ENCODE measurements around the gene OR6V1.
A peak's percentile ranks its signal among the peaks of the same experiment; 100 is the strongest.
"Not testable (repeated sequence)": the region's sequence is repeated elsewhere in the genome, so short reads cannot be mapped to it uniquely, and the experiment has no call there.

OR6V1 gene

DNA sequence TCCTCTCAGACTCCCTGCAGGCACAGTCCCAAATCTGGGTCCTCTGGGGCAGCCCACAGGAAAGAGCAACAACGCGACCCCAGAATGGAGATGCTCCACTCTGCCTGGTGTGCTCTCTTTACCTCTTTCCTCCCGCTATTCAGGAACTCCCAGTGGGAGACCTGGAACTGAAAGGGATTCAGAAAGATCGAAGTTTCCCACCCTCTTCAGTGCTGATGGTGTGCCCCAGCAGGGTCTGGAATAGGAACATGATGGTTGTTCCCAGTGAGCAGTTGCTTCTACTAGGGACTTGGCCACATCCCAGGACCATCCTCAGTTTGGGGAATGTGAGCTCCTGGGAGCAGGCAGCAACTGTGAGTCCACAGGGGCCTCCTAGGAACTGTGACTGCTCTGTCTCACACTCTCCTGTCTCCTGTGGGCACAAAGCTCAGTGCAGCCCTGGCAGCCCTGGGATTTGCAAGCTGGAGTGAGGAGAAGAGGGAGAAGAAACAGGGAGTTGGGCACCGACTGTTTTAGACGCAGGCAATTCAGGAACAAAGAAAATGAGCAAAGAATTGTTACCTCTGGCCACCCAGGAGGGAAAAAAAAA is 17.9 kb downstream of the OR6V1 start:
- ATAC-seq, result peak; percentile 55
- TF ChIP-seq GLIS3 (CRISPR knock-in tag; IDR thresholded peaks at IDR 0.05) (no peak), OSR1 (CRISPR knock-in tag; IDR thresholded peaks at IDR 0.05) (no peak), PPARA (CRISPR knock-in tag; IDR thresholded peaks at IDR 0.05; ENCODE audit: borderline replicate concordance) (no peak), ZNF565 (CRISPR knock-in tag; conservative IDR thresholded peaks at IDR 0.05; ENCODE audit: low read depth) (no peak), ZNF8 (CRISPR knock-in tag; IDR thresholded peaks at IDR 0.05) (no peak), ZNF70 (CRISPR knock-in tag; IDR thresholded peaks at IDR 0.05) (no peak), CSDC2 (CRISPR knock-in tag; IDR thresholded peaks at IDR 0.05) (no peak)

GRCh38 chr7:143073556-143073955 is 21.4 kb downstream of the OR6V1 start:
- ATAC-seq, result no peak
- TF ChIP-seq ZNF8 (CRISPR knock-in tag; IDR thresholded peaks at IDR 0.05), result no peak

- no peak for ATAC-seq
- TF ChIP-seq BACH2 (CRISPR knock-in tag; IDR thresholded peaks at IDR 0.05; ENCODE audit: borderline replicate concordance) (no peak), CREB5 (CRISPR knock-in tag; IDR thresholded peaks at IDR 0.05; ENCODE audit: low read depth) (no peak), ESRRG (CRISPR knock-in tag; IDR thresholded peaks at IDR 0.05) (no peak), SNAI2 (CRISPR knock-in tag; IDR thresholded peaks at IDR 0.05) (no peak), GLIS3 (CRISPR knock-in tag; IDR thresholded peaks at IDR 0.05) (no peak), ZFP30 (CRISPR knock-in tag; IDR thresholded peaks at IDR 0.05) (no peak), ARNTL (CRISPR knock-in tag; IDR thresholded peaks at IDR 0.05; ENCODE audit: borderline replicate concordance, low read depth) (no peak), POU6F1 (CRISPR knock-in tag; IDR thresholded peaks at IDR 0.05; ENCODE audit: borderline replicate concordance, low read depth) (no peak), PPARA (CRISPR knock-in tag; IDR thresholded peaks at IDR 0.05; ENCODE audit: borderline replicate concordance) (no peak), CSRNP3 (CRISPR knock-in tag; IDR thresholded peaks at IDR 0.05) (no peak), ZC3H10 (CRISPR knock-in tag; IDR thresholded peaks at IDR 0.05) (no peak), CSDC2 (CRISPR knock-in tag; IDR thresholded peaks at IDR 0.05) (no peak), TCF4 (CRISPR knock-in tag; IDR thresholded peaks at IDR 0.05; ENCODE audit: borderline replicate concordance) (no peak)
These were observed 22.0 kb downstream of the OR6V1 start for GRCh38 chr7:143074141-143074540.

DNA sequence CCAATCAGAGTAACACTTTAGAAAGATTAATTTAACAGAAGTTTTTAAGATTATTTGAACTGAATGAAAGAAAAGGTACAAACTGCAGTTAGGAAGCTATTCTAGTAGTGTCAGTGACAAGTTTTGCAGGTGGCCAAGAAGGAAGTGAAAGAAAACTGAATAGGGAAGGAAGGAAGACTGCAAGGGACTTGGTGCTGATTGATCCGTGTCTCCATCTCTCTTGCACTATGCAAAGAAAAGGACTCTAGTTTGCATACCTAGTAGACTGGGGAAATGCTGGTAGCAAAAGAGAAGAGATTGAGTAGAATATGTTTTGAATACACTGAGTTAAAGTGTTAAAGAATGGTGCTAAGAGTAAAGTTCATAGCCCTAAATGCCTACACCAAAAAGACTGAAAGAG is 33.0 kb downstream of the OR6V1 start:
- TF ChIP-seq ZNF8 (CRISPR knock-in tag; IDR thresholded peaks at IDR 0.05), result no peak
- TF ChIP-seq CREB5 (CRISPR knock-in tag; IDR thresholded peaks at IDR 0.05; ENCODE audit: low read depth), result no peak
- TF ChIP-seq ESRRG (CRISPR knock-in tag; IDR thresholded peaks at IDR 0.05), result no peak
- no peak for TF ChIP-seq POU6F1 (CRISPR knock-in tag; IDR thresholded peaks at IDR 0.05; ENCODE audit: borderline replicate concordance, low read depth)
- TF ChIP-seq, protein P1, sequence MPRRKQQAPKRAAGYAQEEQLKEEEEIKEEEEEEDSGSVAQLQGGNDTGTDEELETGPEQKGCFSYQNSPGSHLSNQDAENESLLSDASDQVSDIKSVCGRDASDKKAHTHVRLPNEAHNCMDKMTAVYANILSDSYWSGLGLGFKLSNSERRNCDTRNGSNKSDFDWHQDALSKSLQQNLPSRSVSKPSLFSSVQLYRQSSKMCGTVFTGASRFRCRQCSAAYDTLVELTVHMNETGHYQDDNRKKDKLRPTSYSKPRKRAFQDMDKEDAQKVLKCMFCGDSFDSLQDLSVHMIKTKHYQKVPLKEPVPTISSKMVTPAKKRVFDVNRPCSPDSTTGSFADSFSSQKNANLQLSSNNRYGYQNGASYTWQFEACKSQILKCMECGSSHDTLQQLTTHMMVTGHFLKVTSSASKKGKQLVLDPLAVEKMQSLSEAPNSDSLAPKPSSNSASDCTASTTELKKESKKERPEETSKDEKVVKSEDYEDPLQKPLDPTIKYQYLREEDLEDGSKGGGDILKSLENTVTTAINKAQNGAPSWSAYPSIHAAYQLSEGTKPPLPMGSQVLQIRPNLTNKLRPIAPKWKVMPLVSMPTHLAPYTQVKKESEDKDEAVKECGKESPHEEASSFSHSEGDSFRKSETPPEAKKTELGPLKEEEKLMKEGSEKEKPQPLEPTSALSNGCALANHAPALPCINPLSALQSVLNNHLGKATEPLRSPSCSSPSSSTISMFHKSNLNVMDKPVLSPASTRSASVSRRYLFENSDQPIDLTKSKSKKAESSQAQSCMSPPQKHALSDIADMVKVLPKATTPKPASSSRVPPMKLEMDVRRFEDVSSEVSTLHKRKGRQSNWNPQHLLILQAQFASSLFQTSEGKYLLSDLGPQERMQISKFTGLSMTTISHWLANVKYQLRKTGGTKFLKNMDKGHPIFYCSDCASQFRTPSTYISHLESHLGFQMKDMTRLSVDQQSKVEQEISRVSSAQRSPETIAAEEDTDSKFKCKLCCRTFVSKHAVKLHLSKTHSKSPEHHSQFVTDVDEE (CRISPR knock-in tag; IDR thresholded peaks at IDR 0.05), result no peak
- TF ChIP-seq, protein P2, sequence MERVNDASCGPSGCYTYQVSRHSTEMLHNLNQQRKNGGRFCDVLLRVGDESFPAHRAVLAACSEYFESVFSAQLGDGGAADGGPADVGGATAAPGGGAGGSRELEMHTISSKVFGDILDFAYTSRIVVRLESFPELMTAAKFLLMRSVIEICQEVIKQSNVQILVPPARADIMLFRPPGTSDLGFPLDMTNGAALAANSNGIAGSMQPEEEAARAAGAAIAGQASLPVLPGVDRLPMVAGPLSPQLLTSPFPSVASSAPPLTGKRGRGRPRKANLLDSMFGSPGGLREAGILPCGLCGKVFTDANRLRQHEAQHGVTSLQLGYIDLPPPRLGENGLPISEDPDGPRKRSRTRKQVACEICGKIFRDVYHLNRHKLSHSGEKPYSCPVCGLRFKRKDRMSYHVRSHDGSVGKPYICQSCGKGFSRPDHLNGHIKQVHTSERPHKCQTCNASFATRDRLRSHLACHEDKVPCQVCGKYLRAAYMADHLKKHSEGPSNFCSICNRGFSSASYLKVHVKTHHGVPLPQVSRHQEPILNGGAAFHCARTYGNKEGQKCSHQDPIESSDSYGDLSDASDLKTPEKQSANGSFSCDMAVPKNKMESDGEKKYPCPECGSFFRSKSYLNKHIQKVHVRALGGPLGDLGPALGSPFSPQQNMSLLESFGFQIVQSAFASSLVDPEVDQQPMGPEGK (CRISPR knock-in tag; IDR thresholded peaks at IDR 0.05; ENCODE audit: borderline replicate concordance), result no peak
- no peak for TF ChIP-seq SNAI2 (CRISPR knock-in tag; IDR thresholded peaks at IDR 0.05)
- no peak for TF ChIP-seq BACH2 (CRISPR knock-in tag; IDR thresholded peaks at IDR 0.05; ENCODE audit: borderline replicate concordance)
- no peak for ATAC-seq

- ATAC-seq, result not testable (repeated sequence)
These were observed 33.5 kb downstream of the OR6V1 start for GRCh38 chr7:143085610-143086009.

DNA sequence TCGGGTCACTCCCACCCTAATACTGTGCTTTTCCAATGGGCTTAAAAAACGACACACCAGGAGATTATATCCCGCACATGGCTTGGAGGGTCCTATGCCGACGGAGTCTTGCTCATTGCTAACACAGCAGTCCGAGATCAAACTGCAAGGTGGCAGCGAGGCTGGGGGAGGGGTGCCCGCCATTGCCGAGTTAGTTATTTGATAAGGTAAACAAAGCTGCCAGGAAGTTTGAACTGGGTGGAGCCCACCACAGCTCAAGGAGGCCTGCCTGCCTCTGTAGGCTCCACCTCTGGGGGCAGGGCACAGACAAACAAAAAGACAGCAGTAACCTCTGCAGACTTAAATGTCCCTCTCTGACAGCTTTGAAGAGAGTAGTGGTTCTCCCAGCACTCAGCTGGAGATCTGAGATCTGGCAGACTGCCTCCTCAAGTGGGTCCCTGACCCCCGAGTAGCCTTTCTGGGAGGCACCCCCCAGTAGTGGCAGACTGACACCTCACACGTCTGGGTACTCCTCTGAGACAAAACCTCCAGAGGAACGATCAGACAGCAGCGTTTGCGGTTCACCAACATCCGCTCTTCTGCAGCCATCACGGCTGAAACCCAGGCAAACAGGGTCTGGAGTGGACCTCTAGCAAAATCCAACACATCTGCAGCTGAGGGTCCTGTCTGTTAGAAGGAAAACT is 36.5 kb downstream of the OR6V1 start:
- not testable (repeated sequence) for ATAC-seq
